Bronchial epithelial cell (primary cell): Measurements from ENCODE around the gene KRT1. TPM values are rescaled to one million over a fixed set of nuclear protein-coding genes. Genes with fewer than 3 reads are reported as not detected.
"Not testable (repeated sequence)": the region's sequence is repeated elsewhere in the genome, so short reads cannot be mapped to it uniquely, and the experiment has no call there.

Experiments used
- DNase-seq: peaks from one replicate; pipeline ENCODE4 v3.0.0-alpha.2; 2010; ENCODE audit warnings: low read depth
- FAIRE-seq: peaks from 2 replicates; lab custom pipeline; 2011; peaks lifted over from hg19 to GRCh38; lab: Jason Lieb, UNC
- H3K27me3 ChIP-seq: 2 replicates; pipeline ENCODE4 v1.5.1; 2011; ENCODE audit warnings: low read length; ENCODE audit not compliant: control insufficient read depth, insufficient read depth
- H3K36me3 ChIP-seq: 2 replicates; pipeline ENCODE4 v1.5.1; 2011; ENCODE audit warnings: low read length; ENCODE audit not compliant: control insufficient read depth, insufficient read depth
- H3K4me3 ChIP-seq: 2 replicates; pipeline ENCODE4 v1.5.1; 2011; ENCODE audit warnings: mild to moderate bottlenecking, low read depth, low read length, control low read depth
- total RNA-seq: library from RNA; depleted of rRNA; stranded (reverse); fragments of >200 nt; gene quantifications from 2 replicates; pipeline ENCODE4 v1.2.1, GENCODE V29; 2014
- TF ChIP-seq, protein P1 (sequence below): IDR thresholded peaks from 2 replicates; pipeline ENCODE4 v1.5.1; 2011; ENCODE audit warnings: mild to moderate bottlenecking, moderate library complexity, low read length, control low read depth, inconsistent platforms; ENCODE audit not compliant: insufficient read depth, severe bottlenecking

Gene KRT1
- total RNA-seq, 1 donor from 2014 or later: not detected

- no peaks in the 10 kb centered on the region for H3K36me3 ChIP-seq
- H3K4me3 ChIP-seq: no peak overlapping the region
- peaks cover 27% of the 10 kb centered on the region for H3K27me3 ChIP-seq
- FAIRE-seq (no peak), DNase-seq (no peak)
- TF ChIP-seq, protein P1, sequence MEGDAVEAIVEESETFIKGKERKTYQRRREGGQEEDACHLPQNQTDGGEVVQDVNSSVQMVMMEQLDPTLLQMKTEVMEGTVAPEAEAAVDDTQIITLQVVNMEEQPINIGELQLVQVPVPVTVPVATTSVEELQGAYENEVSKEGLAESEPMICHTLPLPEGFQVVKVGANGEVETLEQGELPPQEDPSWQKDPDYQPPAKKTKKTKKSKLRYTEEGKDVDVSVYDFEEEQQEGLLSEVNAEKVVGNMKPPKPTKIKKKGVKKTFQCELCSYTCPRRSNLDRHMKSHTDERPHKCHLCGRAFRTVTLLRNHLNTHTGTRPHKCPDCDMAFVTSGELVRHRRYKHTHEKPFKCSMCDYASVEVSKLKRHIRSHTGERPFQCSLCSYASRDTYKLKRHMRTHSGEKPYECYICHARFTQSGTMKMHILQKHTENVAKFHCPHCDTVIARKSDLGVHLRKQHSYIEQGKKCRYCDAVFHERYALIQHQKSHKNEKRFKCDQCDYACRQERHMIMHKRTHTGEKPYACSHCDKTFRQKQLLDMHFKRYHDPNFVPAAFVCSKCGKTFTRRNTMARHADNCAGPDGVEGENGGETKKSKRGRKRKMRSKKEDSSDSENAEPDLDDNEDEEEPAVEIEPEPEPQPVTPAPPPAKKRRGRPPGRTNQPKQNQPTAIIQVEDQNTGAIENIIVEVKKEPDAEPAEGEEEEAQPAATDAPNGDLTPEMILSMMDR: no peak
Measured at GRCh38 chr12:52714887-52715281, 34.7 kb upstream of the KRT1 start.

DNA sequence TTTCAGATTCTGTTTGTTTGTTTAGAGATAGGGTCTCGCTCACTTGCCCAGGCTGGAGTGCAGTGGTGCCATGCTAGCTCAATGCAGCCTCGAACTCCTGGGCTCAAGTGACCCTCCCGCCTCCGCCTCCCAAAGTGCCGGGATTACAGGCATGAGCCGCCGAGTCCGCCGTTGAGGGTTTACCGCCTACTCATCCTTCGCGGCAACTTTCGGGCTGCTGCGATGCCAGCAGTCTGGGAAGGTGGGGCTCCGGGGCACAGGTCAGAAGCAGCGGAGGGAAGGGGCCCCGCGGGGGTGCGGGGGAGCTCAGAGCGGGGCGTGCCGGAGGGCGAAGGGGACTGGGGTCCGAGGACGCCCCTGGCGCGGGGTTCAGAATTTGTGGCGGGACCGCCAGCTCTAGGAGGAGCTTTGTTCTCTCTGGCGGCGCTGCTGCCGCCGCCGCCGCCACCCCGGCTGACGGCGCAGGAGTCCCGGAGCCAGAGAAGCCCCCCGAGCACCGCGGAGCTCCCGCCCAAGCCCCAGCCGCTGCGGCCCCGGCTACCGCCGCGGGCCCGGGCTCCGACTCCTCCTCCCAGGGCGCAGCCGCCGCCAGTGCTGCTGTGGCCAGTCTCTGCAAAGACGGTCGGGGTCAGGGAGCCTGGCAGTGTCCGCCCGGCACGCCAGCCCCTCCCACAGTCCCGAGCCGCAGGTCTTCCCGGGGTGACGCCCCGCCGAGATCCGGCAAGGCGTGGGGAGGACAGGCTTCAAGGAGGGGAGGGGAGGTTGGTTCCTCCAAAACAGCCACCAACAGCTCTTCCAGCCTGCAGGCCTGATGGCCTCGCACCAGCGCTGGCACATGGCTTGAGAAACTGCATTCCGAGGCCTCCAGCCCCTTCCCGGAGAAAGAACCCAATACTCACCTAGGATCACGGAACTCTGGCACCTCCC, 34.0 kb upstream of the KRT1 start:
- DNase-seq: no peak
- Histone ChIP-seq H3K36me3 (no peaks in the 10 kb centered on the region), H3K4me3 (no peak overlapping the region), H3K27me3 (peaks cover 27% of the 10 kb centered on the region)
- TF ChIP-seq, protein P1: no peak
- FAIRE-seq: no peak

GRCh38 chr12:52712122-52712521, 31.9 kb upstream of the KRT1 start:
- FAIRE-seq, H3K4me3 ChIP-seq, H3K36me3 ChIP-seq, DNase-seq: not testable (repeated sequence)
- peaks cover 25% of the 10 kb centered on the region for H3K27me3 ChIP-seq

DNA sequence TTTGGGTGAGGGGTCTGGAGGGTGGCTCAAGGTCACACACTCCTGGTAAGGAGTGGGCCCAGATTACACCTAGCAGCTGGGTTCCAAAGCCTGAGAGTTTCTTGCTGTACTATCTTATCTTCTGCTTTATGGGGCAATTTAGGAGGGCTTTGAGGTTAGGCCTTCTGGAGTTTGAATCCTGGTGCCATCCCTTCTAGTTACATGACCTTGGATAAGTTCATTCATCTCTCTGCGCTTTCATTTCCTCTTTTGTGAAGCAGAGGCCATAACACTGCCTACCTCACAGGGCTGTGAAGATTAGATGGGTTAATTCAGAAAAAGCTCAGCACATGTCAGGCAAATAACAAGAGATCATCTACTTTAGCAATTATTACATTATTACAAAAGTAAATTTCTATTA, 30.5 kb upstream of the KRT1 start:
- Histone ChIP-seq H3K4me3 (no peak overlapping the region), H3K36me3 (no peaks in the 10 kb centered on the region), H3K27me3 (peaks cover 21% of the 10 kb centered on the region)
- TF ChIP-seq, protein P1: no peak
- DNase-seq (no peak), FAIRE-seq (no peak)

DNA sequence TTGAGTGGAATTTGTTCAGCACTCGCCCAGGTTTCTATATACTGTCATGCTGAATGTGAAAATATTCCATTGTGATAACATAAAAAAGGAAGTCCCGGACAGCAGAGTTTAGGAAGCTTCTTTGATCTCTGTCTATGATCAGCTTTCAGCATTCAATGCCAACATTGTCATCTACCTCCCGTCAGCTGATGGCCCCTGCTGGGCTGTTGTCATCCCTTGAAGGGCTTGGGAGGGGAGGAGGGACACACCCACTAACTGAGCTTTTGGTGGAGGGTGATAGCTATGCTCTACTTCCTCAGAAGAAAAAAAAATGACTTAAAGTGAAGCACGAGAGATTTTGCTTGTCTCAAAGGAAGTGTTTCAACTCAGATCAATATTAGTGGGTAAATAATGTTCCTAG, 27.8 kb upstream of the KRT1 start:
- Histone ChIP-seq H3K4me3 (no peak overlapping the region), H3K36me3 (no peaks in the 10 kb centered on the region), H3K27me3 (peaks cover 6% of the 10 kb centered on the region)
- TF ChIP-seq, protein P1: no peak
- DNase-seq: no peak
- no peak for FAIRE-seq

DNA sequence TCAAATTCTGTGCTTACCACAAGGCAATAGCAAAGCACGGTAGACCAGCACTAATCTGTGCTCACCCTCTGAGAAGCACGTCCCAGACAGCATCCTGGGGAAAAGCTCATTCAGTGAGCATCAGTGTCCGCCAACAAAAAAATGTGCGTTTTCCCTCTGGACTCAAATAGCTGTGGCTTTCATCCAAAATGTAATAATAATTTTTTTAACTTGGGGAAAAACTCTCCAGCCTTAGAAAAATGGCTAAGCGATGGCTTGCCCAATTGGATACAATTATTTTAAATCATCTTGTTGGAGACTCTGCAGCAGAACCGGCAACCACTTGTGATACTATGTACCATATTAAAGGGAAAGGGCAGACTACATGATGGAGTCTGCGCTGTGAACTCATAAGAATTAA, 24.3 kb upstream of the KRT1 start:
- TF ChIP-seq, protein P1: no peak
- Histone ChIP-seq H3K4me3 (no peak overlapping the region), H3K36me3 (no peaks in the 10 kb centered on the region), H3K27me3 (peaks cover 16% of the 10 kb centered on the region)
- DNase-seq: no peak
- no peak for FAIRE-seq
